ENCODE results near the gene TMX4.

- TF ChIP-seq EGR2 (tag by site-specific recombination; IDR thresholded peaks at IDR 0.05; ENCODE audit: low read depth) (no peak), HOXC10 (CRISPR knock-in tag; IDR thresholded peaks at IDR 0.05) (no peak), CTCF (tag by site-specific recombination; IDR thresholded peaks at IDR 0.05) (no peak), ZNF555 (tag by site-specific recombination; conservative IDR thresholded peaks at IDR 0.05) (no peak), ZNF830 (tag by site-specific recombination; IDR thresholded peaks at IDR 0.05; ENCODE audit: low read depth) (no peak), REST (tag by site-specific recombination; IDR thresholded peaks at IDR 0.05) (no peak), ZBTB26 (tag by site-specific recombination; optimal IDR thresholded peaks at IDR 0.05) (no peak), ZNF274 (IDR thresholded peaks at IDR 0.05; ENCODE audit: low read length) (no peak), ZNF274 (tag by site-specific recombination; IDR thresholded peaks at IDR 0.05; ENCODE audit: borderline replicate concordance) (no peak), YY1 (tag by site-specific recombination; IDR thresholded peaks at IDR 0.05) (no peak), ZNF792 (tag by site-specific recombination; IDR thresholded peaks at IDR 0.05) (no peak)
Observed at GRCh38 chr20:8019998-8020247, 362 bp upstream of the TMX4 start.

All from HEK293 (cell line).